GM23338 (cell line): Measurements from ENCODE around the gene MAPK13. TPM values are rescaled to one million over a fixed set of nuclear protein-coding genes. Genes with fewer than 3 reads are reported as not detected.

Source experiments
- ATAC-seq: fragments of 200-7000 bp; cut with Tn5 transposase; 3 replicates; pipeline ENCODE4 v1.9.1; 2020
- DNase-seq: peaks from one replicate; pipeline ENCODE4 v3.0.0-alpha.2; 2015; ENCODE audit warnings: low spot score
- H2AFZ ChIP-seq: fragments of 200-600 bp; sonication (generic); 2 replicates; pipeline ENCODE4 v1.8.0; 2016; ENCODE audit warnings: antibody characterized with exemption, mild to moderate bottlenecking, moderate library complexity
- H3F3A ChIP-seq: fragments of 200-600 bp; sonication (generic); replicated peaks from 2 replicates; pipeline ENCODE4 v1.8.0; 2017; ENCODE audit warnings: antibody characterized with exemption, mixed run types, low read depth
- H3K27ac ChIP-seq: fragments of 200-600 bp; sonication (generic); 2 replicates; pipeline ENCODE4 v1.6.1; 2016; ENCODE audit warnings: low read depth
- H3K27me3 ChIP-seq: fragments of 200-600 bp; sonication (generic); 2 replicates; pipeline ENCODE4 v1.8.0; 2016; ENCODE audit warnings: mild to moderate bottlenecking, mixed run types, moderate library complexity; ENCODE audit not compliant: insufficient read depth
- H3K36me3 ChIP-seq: fragments of 200-600 bp; sonication (generic); 2 replicates; pipeline ENCODE4 v1.8.0; 2016; ENCODE audit warnings: mild to moderate bottlenecking; ENCODE audit not compliant: insufficient read depth
- H3K4me1 ChIP-seq: fragments of 200-600 bp; sonication (generic); 2 replicates; pipeline ENCODE4 v1.8.0; 2016; ENCODE audit warnings: mild to moderate bottlenecking, moderate library complexity; ENCODE audit not compliant: insufficient read depth
- H3K4me2 ChIP-seq: fragments of 200-600 bp; sonication (generic); 2 replicates; pipeline ENCODE4 v1.7.1; 2017; ENCODE audit warnings: mixed run types
- H3K4me3 ChIP-seq: fragments of 200-600 bp; sonication (generic); 2 replicates; pipeline ENCODE4 v1.6.1; 2016; ENCODE audit warnings: mixed run types
- H3K79me2 ChIP-seq: fragments of 200-600 bp; sonication (generic); replicated peaks from 2 replicates; pipeline ENCODE4 v1.8.0; 2017; ENCODE audit warnings: mild to moderate bottlenecking; ENCODE audit not compliant: insufficient read depth
- H3K9me2 ChIP-seq: fragments of 200-600 bp; sonication (generic); 2 replicates; pipeline ENCODE4 v1.8.0; 2017; ENCODE audit not compliant: insufficient read depth
- H4K20me1 ChIP-seq: fragments of 200-600 bp; sonication (generic); replicated peaks from 2 replicates; pipeline ENCODE4 v1.8.0; 2017; ENCODE audit warnings: mild to moderate bottlenecking; ENCODE audit not compliant: insufficient read depth
- H3K27ac Mint-ChIP-seq: 2 replicates; pipeline ENCODE4 v1.8.0; 2020; ENCODE audit warnings: inconsistent platforms, mild to moderate bottlenecking, moderate library complexity, mixed read lengths
- H3K27me3 Mint-ChIP-seq: 3 replicates; pipeline ENCODE4 v1.8.0; 2022; ENCODE audit warnings: low read depth, mild to moderate bottlenecking, moderate library complexity, mixed read lengths, inconsistent platforms; ENCODE audit not compliant: insufficient read depth, poor library complexity
- H3K36me3 Mint-ChIP-seq: 3 replicates; pipeline ENCODE4 v1.8.0; 2021; ENCODE audit warnings: low read depth, mild to moderate bottlenecking, inconsistent platforms, moderate library complexity, mixed read lengths
- H3K4me1 Mint-ChIP-seq: 3 replicates; pipeline ENCODE4 v1.8.0; 2020; ENCODE audit warnings: mild to moderate bottlenecking, inconsistent platforms, mixed read lengths
- H3K4me3 Mint-ChIP-seq: 3 replicates; pipeline ENCODE4 v1.8.0; 2021; ENCODE audit warnings: moderate library complexity, mild to moderate bottlenecking, inconsistent platforms, mixed read lengths
- H3K9me3 Mint-ChIP-seq: 3 replicates; pipeline ENCODE4 v1.8.0; 2020; ENCODE audit warnings: moderate library complexity, mild to moderate bottlenecking, inconsistent platforms, mixed read lengths
- CREB1 ChIP-seq: fragments of 250-450 bp; sonication (Bioruptor Pico); IDR thresholded peaks from 2 replicates; pipeline ENCODE4 v1.5.0; 2020; ENCODE audit warnings: low read depth, mild to moderate bottlenecking, moderate library complexity
- EZH2 ChIP-seq: fragments of 200-600 bp; sonication (generic); IDR thresholded peaks from one replicate; pipeline ENCODE4 v1.8.0; 2017; ENCODE audit warnings: antibody characterized with exemption, mild to moderate bottlenecking, low read depth; ENCODE audit not compliant: unreplicated experiment
- NANOG ChIP-seq: IDR thresholded peaks from 2 replicates; pipeline ENCODE4 v1.6.1; 2016; ENCODE audit warnings: antibody characterized with exemption, borderline replicate concordance
- STAT1 ChIP-seq: IDR thresholded peaks from one replicate; pipeline ENCODE4 v1.6.1; 2016; ENCODE audit warnings: antibody characterized with exemption; ENCODE audit not compliant: unreplicated experiment
- ZNF114 ChIP-seq: fragments of 250-450 bp; sonication (Bioruptor Pico); IDR thresholded peaks from 2 replicates; pipeline ENCODE4 v1.5.0; 2020; ENCODE audit warnings: mild to moderate bottlenecking, moderate library complexity
- polyA plus RNA-seq: library from polyadenylated mRNA; unstranded; fragments of >200 nt; fragmentation: Nextera tagmentation; extraction: Ambion mirVana; gene quantifications from 2 replicates; pipeline ENCODE4 v1.2.1, GENCODE V29; 2016
- total RNA-seq: library from RNA; depleted of rRNA; stranded (reverse); fragments of >200 nt; shearing (Covaris generic); gene quantifications from 2 replicates; pipeline ENCODE4 v1.2.3, GENCODE V29; 2014
- TF ChIP-seq, protein P1 (sequence below): fragments of 250-450 bp; sonication (Bioruptor Pico); IDR thresholded peaks from 2 replicates; pipeline ENCODE4 v1.5.0; 2020; ENCODE audit warnings: mild to moderate bottlenecking, moderate library complexity
- TF ChIP-seq, protein P2 (sequence below): IDR thresholded peaks from one replicate; pipeline ENCODE4 v1.6.1; 2018; ENCODE audit warnings: antibody characterized with exemption; ENCODE audit not compliant: unreplicated experiment
- TF ChIP-seq, protein P3 (sequence below), 2 experiments: fragments of 200-600 bp in 1 of 2; sonication (generic) in 1 of 2; conservative IDR thresholded peaks; 2 replicates each; pipeline versions ENCODE4 v1.5.1 to v1.6.1; 2016 to 2017; ENCODE audit warnings: antibody characterized with exemption in 2 of 2, low read depth in 2 of 2, mild to moderate bottlenecking in 2 of 2, moderate library complexity in 1 of 2
- TF ChIP-seq, protein P4 (sequence below): IDR thresholded peaks from 2 replicates; pipeline ENCODE4 v1.6.1; 2016; ENCODE audit warnings: antibody characterized with exemption

MAPK13 gene
- total and polyA plus RNA-seq, 2 experiments from 2014 or later = 6.3 to 12.3 TPM

DNA sequence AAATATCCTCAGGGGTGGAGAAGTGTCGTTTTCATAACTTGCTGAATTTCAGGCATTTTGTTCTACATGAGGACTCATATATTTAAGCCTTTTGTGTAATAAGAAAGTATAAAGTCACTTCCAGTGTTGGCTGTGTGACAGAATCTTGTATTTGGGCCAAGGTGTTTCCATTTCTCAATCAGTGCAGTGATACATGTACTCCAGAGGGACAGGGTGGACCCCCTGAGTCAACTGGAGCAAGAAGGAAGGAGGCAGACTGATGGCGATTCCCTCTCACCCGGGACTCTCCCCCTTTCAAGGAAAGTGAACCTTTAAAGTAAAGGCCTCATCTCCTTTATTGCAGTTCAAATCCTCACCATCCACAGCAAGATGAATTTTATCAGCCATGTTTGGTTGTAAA is 20.3 kb upstream of the MAPK13 start:
- TF ChIP-seq, protein P1, sequence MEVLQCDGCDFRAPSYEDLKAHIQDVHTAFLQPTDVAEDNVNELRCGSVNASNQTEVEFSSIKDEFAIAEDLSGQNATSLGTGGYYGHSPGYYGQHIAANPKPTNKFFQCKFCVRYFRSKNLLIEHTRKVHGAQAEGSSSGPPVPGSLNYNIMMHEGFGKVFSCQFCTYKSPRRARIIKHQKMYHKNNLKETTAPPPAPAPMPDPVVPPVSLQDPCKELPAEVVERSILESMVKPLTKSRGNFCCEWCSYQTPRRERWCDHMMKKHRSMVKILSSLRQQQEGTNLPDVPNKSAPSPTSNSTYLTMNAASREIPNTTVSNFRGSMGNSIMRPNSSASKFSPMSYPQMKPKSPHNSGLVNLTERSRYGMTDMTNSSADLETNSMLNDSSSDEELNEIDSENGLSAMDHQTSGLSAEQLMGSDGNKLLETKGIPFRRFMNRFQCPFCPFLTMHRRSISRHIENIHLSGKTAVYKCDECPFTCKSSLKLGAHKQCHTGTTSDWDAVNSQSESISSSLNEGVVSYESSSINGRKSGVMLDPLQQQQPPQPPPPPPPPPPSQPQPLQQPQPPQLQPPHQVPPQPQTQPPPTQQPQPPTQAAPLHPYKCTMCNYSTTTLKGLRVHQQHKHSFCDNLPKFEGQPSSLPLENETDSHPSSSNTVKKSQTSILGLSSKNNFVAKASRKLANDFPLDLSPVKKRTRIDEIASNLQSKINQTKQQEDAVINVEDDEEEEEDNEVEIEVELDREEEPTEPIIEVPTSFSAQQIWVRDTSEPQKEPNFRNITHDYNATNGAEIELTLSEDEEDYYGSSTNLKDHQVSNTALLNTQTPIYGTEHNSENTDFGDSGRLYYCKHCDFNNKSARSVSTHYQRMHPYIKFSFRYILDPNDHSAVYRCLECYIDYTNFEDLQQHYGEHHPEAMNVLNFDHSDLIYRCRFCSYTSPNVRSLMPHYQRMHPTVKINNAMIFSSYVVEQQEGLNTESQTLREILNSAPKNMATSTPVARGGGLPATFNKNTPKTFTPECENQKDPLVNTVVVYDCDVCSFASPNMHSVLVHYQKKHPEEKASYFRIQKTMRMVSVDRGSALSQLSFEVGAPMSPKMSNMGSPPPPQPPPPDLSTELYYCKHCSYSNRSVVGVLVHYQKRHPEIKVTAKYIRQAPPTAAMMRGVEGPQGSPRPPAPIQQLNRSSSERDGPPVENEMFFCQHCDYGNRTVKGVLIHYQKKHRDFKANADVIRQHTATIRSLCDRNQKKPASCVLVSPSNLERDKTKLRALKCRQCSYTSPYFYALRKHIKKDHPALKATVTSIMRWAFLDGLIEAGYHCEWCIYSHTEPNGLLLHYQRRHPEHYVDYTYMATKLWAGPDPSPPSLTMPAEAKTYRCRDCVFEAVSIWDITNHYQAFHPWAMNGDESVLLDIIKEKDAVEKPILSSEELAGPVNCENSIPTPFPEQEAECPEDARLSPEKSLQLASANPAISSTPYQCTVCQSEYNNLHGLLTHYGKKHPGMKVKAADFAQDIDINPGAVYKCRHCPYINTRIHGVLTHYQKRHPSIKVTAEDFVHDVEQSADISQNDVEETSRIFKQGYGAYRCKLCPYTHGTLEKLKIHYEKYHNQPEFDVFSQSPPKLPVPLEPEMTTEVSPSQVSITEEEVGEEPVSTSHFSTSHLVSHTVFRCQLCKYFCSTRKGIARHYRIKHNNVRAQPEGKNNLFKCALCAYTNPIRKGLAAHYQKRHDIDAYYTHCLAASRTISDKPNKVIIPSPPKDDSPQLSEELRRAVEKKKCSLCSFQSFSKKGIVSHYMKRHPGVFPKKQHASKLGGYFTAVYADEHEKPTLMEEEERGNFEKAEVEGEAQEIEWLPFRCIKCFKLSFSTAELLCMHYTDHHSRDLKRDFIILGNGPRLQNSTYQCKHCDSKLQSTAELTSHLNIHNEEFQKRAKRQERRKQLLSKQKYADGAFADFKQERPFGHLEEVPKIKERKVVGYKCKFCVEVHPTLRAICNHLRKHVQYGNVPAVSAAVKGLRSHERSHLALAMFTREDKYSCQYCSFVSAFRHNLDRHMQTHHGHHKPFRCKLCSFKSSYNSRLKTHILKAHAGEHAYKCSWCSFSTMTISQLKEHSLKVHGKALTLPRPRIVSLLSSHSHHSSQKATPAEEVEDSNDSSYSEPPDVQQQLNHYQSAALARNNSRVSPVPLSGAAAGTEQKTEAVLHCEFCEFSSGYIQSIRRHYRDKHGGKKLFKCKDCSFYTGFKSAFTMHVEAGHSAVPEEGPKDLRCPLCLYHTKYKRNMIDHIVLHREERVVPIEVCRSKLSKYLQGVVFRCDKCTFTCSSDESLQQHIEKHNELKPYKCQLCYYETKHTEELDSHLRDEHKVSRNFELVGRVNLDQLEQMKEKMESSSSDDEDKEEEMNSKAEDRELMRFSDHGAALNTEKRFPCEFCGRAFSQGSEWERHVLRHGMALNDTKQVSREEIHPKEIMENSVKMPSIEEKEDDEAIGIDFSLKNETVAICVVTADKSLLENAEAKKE = no peak
- TF ChIP-seq EZH2 = no peak
- Mint-ChIP-seq H3K27me3 (peaks cover 6% of the 10 kb centered on the region), H3K4me3 (no peak overlapping the region), H3K36me3 (peaks cover 10% of the 10 kb centered on the region; the same call in 1 of the 3 replicates), H3K9me3 (no peaks in the 10 kb centered on the region), H3K4me1 (peaks cover 18% of the 10 kb centered on the region), H3K27ac (no peak overlapping the region)
- no peak overlapping the region for H3K4me3 ChIP-seq
- H3F3A ChIP-seq = no peaks in the 10 kb centered on the region
- no peaks in the 10 kb centered on the region for H3K27me3 ChIP-seq
- no peak for DNase-seq
- H3K27ac ChIP-seq = no peak overlapping the region
- no peaks in the 10 kb centered on the region for H3K9me2 ChIP-seq
- no peaks in the 10 kb centered on the region for H3K36me3 ChIP-seq
- no peak for ATAC-seq
- H4K20me1 ChIP-seq = no peaks in the 10 kb centered on the region; the same call in 1 of the 2 replicates
- H2AFZ ChIP-seq = no peak overlapping the region
- H3K4me2 ChIP-seq = no peak overlapping the region
- no peaks in the 10 kb centered on the region for H3K4me1 ChIP-seq
- no peaks in the 10 kb centered on the region for H3K79me2 ChIP-seq

DNA sequence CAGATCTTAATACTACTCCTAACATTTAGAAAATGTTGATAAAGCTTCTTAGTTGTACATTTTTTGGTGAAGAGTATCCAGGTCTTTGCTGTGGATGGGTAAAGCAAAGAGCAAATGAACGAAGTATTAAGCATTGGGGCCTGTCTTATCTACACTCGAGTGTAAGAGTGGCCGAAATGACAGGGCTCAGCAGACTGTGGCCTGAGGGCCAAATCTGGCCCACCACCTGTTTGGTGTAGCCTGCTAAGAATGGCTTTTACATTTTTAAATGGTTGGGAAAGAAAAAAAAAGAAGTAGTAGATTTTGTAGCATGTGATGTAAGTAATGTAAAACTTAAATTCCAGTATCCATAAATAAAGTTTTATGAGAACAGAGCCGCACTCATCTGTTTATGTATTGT is 19.4 kb upstream of the MAPK13 start:
- Mint-ChIP-seq H3K36me3 (peaks cover 10% of the 10 kb centered on the region; the same call in 1 of the 3 replicates), H3K27me3 (peaks cover 6% of the 10 kb centered on the region), H3K4me3 (no peak overlapping the region), H3K27ac (no peak overlapping the region), H3K4me1 (peaks cover 18% of the 10 kb centered on the region), H3K9me3 (no peaks in the 10 kb centered on the region)
- DNase-seq (no peak), ATAC-seq (no peak)
- H3K4me3 ChIP-seq = no peak overlapping the region
- no peaks in the 10 kb centered on the region for H3K4me1 ChIP-seq
- H4K20me1 ChIP-seq = no peaks in the 10 kb centered on the region; the same call in 1 of the 2 replicates
- no peaks in the 10 kb centered on the region for H3K9me2 ChIP-seq
- H2AFZ ChIP-seq = no peak overlapping the region
- H3K4me2 ChIP-seq = no peak overlapping the region
- no peaks in the 10 kb centered on the region for H3K36me3 ChIP-seq
- no peaks in the 10 kb centered on the region for H3F3A ChIP-seq
- no peaks in the 10 kb centered on the region for H3K79me2 ChIP-seq
- no peaks in the 10 kb centered on the region for H3K27me3 ChIP-seq
- H3K27ac ChIP-seq = no peak overlapping the region
- no peak for TF ChIP-seq ZNF114 (CRISPR knock-in tag)
- TF ChIP-seq EZH2 = no peak
- TF ChIP-seq, protein P2, sequence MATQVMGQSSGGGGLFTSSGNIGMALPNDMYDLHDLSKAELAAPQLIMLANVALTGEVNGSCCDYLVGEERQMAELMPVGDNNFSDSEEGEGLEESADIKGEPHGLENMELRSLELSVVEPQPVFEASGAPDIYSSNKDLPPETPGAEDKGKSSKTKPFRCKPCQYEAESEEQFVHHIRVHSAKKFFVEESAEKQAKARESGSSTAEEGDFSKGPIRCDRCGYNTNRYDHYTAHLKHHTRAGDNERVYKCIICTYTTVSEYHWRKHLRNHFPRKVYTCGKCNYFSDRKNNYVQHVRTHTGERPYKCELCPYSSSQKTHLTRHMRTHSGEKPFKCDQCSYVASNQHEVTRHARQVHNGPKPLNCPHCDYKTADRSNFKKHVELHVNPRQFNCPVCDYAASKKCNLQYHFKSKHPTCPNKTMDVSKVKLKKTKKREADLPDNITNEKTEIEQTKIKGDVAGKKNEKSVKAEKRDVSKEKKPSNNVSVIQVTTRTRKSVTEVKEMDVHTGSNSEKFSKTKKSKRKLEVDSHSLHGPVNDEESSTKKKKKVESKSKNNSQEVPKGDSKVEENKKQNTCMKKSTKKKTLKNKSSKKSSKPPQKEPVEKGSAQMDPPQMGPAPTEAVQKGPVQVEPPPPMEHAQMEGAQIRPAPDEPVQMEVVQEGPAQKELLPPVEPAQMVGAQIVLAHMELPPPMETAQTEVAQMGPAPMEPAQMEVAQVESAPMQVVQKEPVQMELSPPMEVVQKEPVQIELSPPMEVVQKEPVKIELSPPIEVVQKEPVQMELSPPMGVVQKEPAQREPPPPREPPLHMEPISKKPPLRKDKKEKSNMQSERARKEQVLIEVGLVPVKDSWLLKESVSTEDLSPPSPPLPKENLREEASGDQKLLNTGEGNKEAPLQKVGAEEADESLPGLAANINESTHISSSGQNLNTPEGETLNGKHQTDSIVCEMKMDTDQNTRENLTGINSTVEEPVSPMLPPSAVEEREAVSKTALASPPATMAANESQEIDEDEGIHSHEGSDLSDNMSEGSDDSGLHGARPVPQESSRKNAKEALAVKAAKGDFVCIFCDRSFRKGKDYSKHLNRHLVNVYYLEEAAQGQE = no peak
- no peak for TF ChIP-seq CREB1 (CRISPR knock-in tag)
- TF ChIP-seq STAT1 = no peak
- TF ChIP-seq, protein P3, sequence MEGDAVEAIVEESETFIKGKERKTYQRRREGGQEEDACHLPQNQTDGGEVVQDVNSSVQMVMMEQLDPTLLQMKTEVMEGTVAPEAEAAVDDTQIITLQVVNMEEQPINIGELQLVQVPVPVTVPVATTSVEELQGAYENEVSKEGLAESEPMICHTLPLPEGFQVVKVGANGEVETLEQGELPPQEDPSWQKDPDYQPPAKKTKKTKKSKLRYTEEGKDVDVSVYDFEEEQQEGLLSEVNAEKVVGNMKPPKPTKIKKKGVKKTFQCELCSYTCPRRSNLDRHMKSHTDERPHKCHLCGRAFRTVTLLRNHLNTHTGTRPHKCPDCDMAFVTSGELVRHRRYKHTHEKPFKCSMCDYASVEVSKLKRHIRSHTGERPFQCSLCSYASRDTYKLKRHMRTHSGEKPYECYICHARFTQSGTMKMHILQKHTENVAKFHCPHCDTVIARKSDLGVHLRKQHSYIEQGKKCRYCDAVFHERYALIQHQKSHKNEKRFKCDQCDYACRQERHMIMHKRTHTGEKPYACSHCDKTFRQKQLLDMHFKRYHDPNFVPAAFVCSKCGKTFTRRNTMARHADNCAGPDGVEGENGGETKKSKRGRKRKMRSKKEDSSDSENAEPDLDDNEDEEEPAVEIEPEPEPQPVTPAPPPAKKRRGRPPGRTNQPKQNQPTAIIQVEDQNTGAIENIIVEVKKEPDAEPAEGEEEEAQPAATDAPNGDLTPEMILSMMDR (conservative IDR thresholded peaks at IDR 0.05; ENCODE audit: low read depth in 2 of 2) = no peak
- TF ChIP-seq, protein P4, sequence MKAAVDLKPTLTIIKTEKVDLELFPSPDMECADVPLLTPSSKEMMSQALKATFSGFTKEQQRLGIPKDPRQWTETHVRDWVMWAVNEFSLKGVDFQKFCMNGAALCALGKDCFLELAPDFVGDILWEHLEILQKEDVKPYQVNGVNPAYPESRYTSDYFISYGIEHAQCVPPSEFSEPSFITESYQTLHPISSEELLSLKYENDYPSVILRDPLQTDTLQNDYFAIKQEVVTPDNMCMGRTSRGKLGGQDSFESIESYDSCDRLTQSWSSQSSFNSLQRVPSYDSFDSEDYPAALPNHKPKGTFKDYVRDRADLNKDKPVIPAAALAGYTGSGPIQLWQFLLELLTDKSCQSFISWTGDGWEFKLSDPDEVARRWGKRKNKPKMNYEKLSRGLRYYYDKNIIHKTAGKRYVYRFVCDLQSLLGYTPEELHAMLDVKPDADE = no peak
- TF ChIP-seq NANOG = no peak
